NT2/D1 (cell line): ENCODE results near the gene PHKB.

Experiments
- YY1 ChIP-seq: IDR thresholded peaks from 2 replicates; pipeline ENCODE4 v1.6.1; 2011; ENCODE audit not compliant: insufficient read length, insufficient read depth
- ZNF274 ChIP-seq: IDR thresholded peaks from 2 replicates; pipeline ENCODE4 v1.6.1; 2011; ENCODE audit warnings: mild to moderate bottlenecking, low read depth, low read length

- TF ChIP-seq YY1 (no peak), ZNF274 (no peak)
These were observed 14.7 kb upstream of the PHKB start for GRCh38 chr16:47446431-47446830.
